HFF-Myc (cell line): Measurements from ENCODE around the gene PEAR1.

ENCODE experiments used
- DNase-seq: peaks from one replicate; pipeline ENCODE4 v3.0.0-alpha.2; 2011; ENCODE audit warnings: low read depth; ENCODE audit errors: extremely low read depth
- H3K4me3 ChIP-seq: replicated peaks from 2 replicates; pipeline ENCODE4 v1.5.1; 2011; ENCODE audit warnings: low read depth, mild to moderate bottlenecking, control low read depth, low read length
- CTCF ChIP-seq: IDR thresholded peaks from 2 replicates; pipeline ENCODE4 v1.5.1; 2012; ENCODE audit warnings: mild to moderate bottlenecking, low read depth, low read length, control low read depth; ENCODE audit errors: missing control alignments

PEAR1 gene

GRCh38 chr1:156893048-156893953 is at the start of gene PEAR1:
Gene PEAR1 (plus strand): TSS chr1:156893718. CDS start chr1:156903927, 10,209 bp downstream.
- H3K4me3 ChIP-seq: peak within 1 kb of the TSS; percentile 53
- no peak for DNase-seq
- TF ChIP-seq CTCF: no peak

GRCh38 chr1:156844102-156844501 is 49.4 kb upstream of the PEAR1 start:
- no peak for TF ChIP-seq CTCF
- DNase-seq: no peak
- no peak overlapping the region for H3K4me3 ChIP-seq

GRCh38 chr1:156844638-156845037 is 48.9 kb upstream of the PEAR1 start:
- H3K4me3 ChIP-seq: no peak overlapping the region
- DNase-seq: no peak
- no peak for TF ChIP-seq CTCF

GRCh38 chr1:156845055-156845952 is 48.2 kb upstream of the PEAR1 start:
- no peak overlapping the region for H3K4me3 ChIP-seq
- no peak for DNase-seq
- no peak for TF ChIP-seq CTCF

- TF ChIP-seq CTCF: no peak
- H3K4me3 ChIP-seq: no peak overlapping the region
- no peak for DNase-seq
These were observed 47.5 kb upstream of the PEAR1 start for GRCh38 chr1:156845953-156846545.

GRCh38 chr1:156846643-156847042 is 46.9 kb upstream of the PEAR1 start:
- no peak for TF ChIP-seq CTCF
- no peak for DNase-seq

More at GRCh38 chr1:156846643-156847042, 46.9 kb upstream of the PEAR1 start:
- H3K4me3 ChIP-seq: no peak overlapping the region
